Ovary (tissue), 9 donors: ENCODE measurements around the gene CDH3. TPM values are rescaled to one million over a fixed set of nuclear protein-coding genes. Genes with fewer than 3 reads are reported as not detected.

Source experiments
- DNase-seq, 5 donors: peaks; one replicate each; pipeline ENCODE4 v3.0.0-alpha.2; 2019 to 2020
- H3K27ac ChIP-seq, 2 donors: fragments of 200-600 bp; one replicate each; pipeline versions ENCODE4 v1.5.1 to v1.8.0; 2019 to 2022
- H3K27me3 ChIP-seq: fragments of 200-600 bp; one replicate; pipeline ENCODE4 v1.8.0; 2022
- H3K36me3 ChIP-seq: fragments of 200-600 bp; sonication (generic); one replicate; pipeline ENCODE4 v1.5.1; 2019
- H3K4me1 ChIP-seq: one replicate; pipeline ENCODE4 v1.8.1; 2013; ENCODE audit warnings: mild to moderate bottlenecking, moderate library complexity; ENCODE audit not compliant: insufficient read depth
- H3K4me3 ChIP-seq: fragments of 200-600 bp; sonication (generic); one replicate; pipeline ENCODE4 v1.5.1; 2017
- H3K9me3 ChIP-seq, 2 donors: fragments of 200-600 bp in 1 of 2; sonication (generic) in 1 of 2; one replicate each; pipeline versions ENCODE4 v1.5.1 to v1.8.1; 2013 to 2019; ENCODE audit warnings: mild to moderate bottlenecking in 1 of 2, moderate library complexity in 1 of 2
- CTCF ChIP-seq, 3 donors: fragments of 450-650 bp in 2 of 3; fragments of 200-600 bp in 1 of 3; IDR thresholded peaks; one replicate each; pipeline versions ENCODE4 v1.5.1 to v1.8.0; 2016 to 2022; ENCODE audit warnings: antibody characterized with exemption in 3 of 3, mild to moderate bottlenecking in 1 of 3
- EP300 ChIP-seq: sonication (generic); formaldehyde crosslinking; IDR thresholded peaks from one replicate; pipeline ENCODE4 v1.6.1; 2017; ENCODE audit warnings: antibody characterized with exemption
- POLR2A ChIP-seq: fragments of 450-650 bp; IDR thresholded peaks from one replicate; pipeline ENCODE4 v1.6.1; 2017; ENCODE audit warnings: antibody characterized with exemption, mild to moderate bottlenecking, moderate library complexity
- WGBS, 3 donors: extraction: QIAGEN DNeasy Blood & Tissue Kit in 1 of 3; methylation state at CpG; one replicate each; pipeline versions ENCODE4 v1.1.5 to v1.1.7; 2013 to 2017; 5-methylcytosine and 5-hydroxymethylcytosine counted together
- intact Hi-C, 4 donors: fragments of 100-400 bp; cut with DNase I; formaldehyde crosslinking; loops; one replicate each; pipeline versions ENCODE4 v1.11.0 to v1.15.1; 2022 to 2023
- polyA plus RNA-seq, 2 donors: library from polyadenylated mRNA; stranded (reverse); fragments of 200-250 nt in 1 of 2; fragments of 350-450 nt in 1 of 2; fragmentation: Illumina TruSeq in 1 of 2; extraction: RNeasy Lipid Tissue Mini Kit (QIAGEN cat#74804) in 1 of 2; gene quantifications; one replicate each; pipeline ENCODE4 v1.2.3, GENCODE V29; 2013 to 2014
- total RNA-seq, 7 donors: library from RNA; depleted of rRNA in 2 of 7; stranded (reverse); fragments of >200 nt in 2 of 7; fragmentation: NEBNext Ultra II Directional in 3 of 7; extraction: Animal tissue kit (Norgen Biotek cat#: 25700) in 3 of 7; gene quantifications; one replicate each; pipeline versions ENCODE4 v1.1.0 to v1.2.4, GENCODE V29; 2016 to 2023
- donor health status: DM: no; HTN: no; CAD: no; lungs with moderate emphysema.
- donor health status: DM: no; HTN: no; CAD: no.
- donor health status: Bipolar disorder and iron deficiency.
- donor health status: DM: yes; HTN: yes; CAD: no.
- donor health status: DM: no; HTN: no; CAD: no.
- donor health status: DM: yes; HTN: yes; CAD: no.

CDH3 gene
- total and polyA plus RNA-seq, 9 donors: 32.4 to 99.0 (median 58.9) TPM

DNA sequence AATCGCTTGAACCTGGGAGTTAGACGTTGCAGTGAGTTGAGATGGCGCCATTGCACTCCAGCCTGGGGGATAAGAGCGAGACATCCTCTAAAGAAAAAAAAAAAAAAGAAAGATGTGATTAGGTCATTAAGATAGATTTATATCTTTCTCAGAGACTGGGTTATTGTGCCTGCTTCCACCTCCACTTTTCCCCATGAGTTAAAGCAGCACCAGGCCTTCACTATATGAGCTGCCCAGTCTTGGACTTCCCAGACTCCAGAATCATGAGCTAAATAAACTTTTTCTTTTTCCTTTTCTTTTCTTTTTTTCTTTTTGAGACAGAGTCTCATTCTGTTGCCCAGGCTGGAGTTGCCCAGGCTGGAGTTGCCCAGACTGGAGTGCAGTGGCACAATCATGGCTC lies 72.6 kb downstream of the CDH3 start:
- no peaks in the 10 kb centered on the region for H3K27me3 ChIP-seq
- H3K4me3 ChIP-seq: no peak overlapping the region
- no peaks in the 10 kb centered on the region for H3K9me3 ChIP-seq
- no peaks in the 10 kb centered on the region for H3K4me1 ChIP-seq
- intact Hi-C loops: no loop called here
- 94 to 98% (median 95%) methylated on average over 4 of the region's 4 CpGs for WGBS, 3 donors
- no peak for DNase-seq
- no peak overlapping the region for H3K27ac ChIP-seq
- H3K36me3 ChIP-seq: no peaks in the 10 kb centered on the region
- no peak for TF ChIP-seq EP300
- no peak for TF ChIP-seq CTCF (IDR thresholded peaks at IDR 0.05)
- no peak for TF ChIP-seq POLR2A

DNA sequence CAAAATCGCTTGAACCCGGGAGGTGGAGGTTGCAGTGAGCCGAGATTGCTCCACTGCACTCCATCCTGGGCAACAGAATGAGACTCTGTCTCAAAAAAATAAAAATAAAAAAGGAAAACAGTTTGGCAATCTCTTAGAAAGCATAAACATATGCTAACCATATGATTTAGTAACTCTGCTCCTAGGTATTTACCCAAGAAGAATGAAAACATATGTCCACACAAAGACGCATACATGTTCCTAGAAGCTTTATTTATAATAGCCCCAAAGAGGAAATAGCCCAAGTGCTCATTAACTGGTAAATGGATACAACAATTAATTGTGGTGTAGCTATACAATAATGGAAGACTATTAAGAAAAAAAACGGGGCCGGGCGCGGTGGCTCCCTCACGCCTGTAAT lies 73.5 kb downstream of the CDH3 start:
- WGBS, 3 donors: 65 to 74% (median 69%) methylated on average over 9 of the region's 9 CpGs
- Histone ChIP-seq H3K27ac (no peak overlapping the region), H3K4me1 (no peaks in the 10 kb centered on the region), H3K4me3 (no peak overlapping the region), H3K36me3 (no peaks in the 10 kb centered on the region), H3K27me3 (no peaks in the 10 kb centered on the region), H3K9me3 (no peaks in the 10 kb centered on the region)
- intact Hi-C loops: no loop called here
- no peak for TF ChIP-seq POLR2A
- no peak for DNase-seq

- TF ChIP-seq POLR2A (no peak), EP300 (no peak), CTCF (IDR thresholded peaks at IDR 0.05) (no peak)
- H3K27me3 ChIP-seq: no peaks in the 10 kb centered on the region
- H3K36me3 ChIP-seq: no peaks in the 10 kb centered on the region
- no peaks in the 10 kb centered on the region for H3K9me3 ChIP-seq
- no peak overlapping the region for H3K4me3 ChIP-seq
- no peaks in the 10 kb centered on the region for H3K4me1 ChIP-seq
- intact Hi-C loops: no loop called here
- DNase-seq: no peak
- no peak overlapping the region for H3K27ac ChIP-seq
- 73 to 78% (median 76%) methylated on average over 2 of the region's 2 CpGs for WGBS, 3 donors
These were observed 74.9 kb downstream of the CDH3 start for GRCh38 chr16:68719993-68720489.

DNA sequence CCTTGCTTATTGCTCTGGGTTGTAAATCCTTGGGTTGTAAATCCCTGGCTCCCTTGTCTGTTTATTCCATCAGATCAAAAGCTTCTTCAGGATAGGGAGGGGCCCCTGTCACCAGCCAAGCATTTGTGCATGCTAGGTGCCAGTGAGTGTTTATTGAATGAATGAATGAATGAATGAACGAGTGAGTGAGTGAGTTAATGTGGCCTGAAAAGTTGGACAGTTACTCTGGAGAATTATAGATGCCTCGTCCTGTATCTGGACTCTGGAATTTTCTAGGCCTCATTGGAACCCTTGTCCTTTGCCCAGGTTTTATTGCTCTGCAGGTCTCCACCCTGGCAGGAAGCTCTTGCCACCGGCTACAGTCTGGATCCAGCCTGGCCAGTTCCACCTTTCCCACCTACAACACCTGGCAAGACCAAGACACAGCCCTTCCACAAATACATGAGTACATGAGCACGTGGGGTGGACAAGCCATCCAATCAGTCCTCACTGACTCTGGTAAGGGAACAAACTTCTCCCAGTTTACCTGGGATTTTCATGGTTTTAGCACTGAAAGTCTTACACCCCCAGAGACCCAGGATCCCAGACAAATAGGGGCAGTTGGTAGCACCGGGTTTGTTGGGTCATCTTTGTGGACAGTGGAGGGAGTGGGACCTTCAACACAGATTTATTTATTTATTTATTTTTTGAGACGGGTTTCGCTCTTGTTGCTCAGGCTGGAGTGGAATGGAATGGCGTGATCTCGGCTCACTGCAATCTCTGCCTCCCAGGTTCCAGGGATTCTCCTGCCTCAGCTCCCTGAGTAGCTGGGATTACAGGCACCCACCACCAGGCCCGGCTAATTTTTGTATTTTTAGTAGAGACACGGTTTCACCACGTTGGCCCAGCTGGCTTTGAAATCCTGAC lies 77.3 kb downstream of the CDH3 start:
- intact Hi-C loops: no loop called here
- no peak for DNase-seq
- Histone ChIP-seq H3K4me1 (no peaks in the 10 kb centered on the region), H3K27me3 (no peaks in the 10 kb centered on the region), H3K27ac (no peak overlapping the region), H3K4me3 (no peak overlapping the region), H3K36me3 (no peaks in the 10 kb centered on the region), H3K9me3 (no peaks in the 10 kb centered on the region)
- 79 to 80% (median 80%) methylated on average over 12 of the region's 12 CpGs for WGBS, 3 donors
- TF ChIP-seq EP300 (no peak), POLR2A (no peak), CTCF (IDR thresholded peaks at IDR 0.05) (no peak)

GRCh38 chr16:68724797-68725196 lies 79.7 kb downstream of the CDH3 start:
- H3K36me3 ChIP-seq: no peaks in the 10 kb centered on the region
- no peaks in the 10 kb centered on the region for H3K27me3 ChIP-seq
- no peak for DNase-seq
- H3K27ac ChIP-seq: no peak overlapping the region
- TF ChIP-seq POLR2A (no peak), CTCF (IDR thresholded peaks at IDR 0.05) (no peak)
- intact Hi-C loops: loop anchor here in 1 of 4 donors (5.0 kb wide), 1 partner anchor 1212 kb away; no protein-coding TSS in a partner anchor
- no peaks in the 10 kb centered on the region for H3K4me1 ChIP-seq
- H3K9me3 ChIP-seq: no peaks in the 10 kb centered on the region
- 61 to 68% (median 65%) methylated on average over 3 of the region's 3 CpGs for WGBS, 3 donors
- H3K4me3 ChIP-seq: no peak overlapping the region
